SK-N-SH treated with all-trans-retinoic acid at 6 μM for 48 hours (cell line): ENCODE measurements around the gene IQCH.

ENCODE experiments used
- CSDC2 ChIP-seq: fragments of 250-450 bp; sonication (Bioruptor Pico); IDR thresholded peaks from 2 replicates; pipeline ENCODE4 v1.5.0; 2020; ENCODE audit warnings: mild to moderate bottlenecking, moderate library complexity
- GLIS3 ChIP-seq: fragments of 250-450 bp; sonication (Bioruptor Pico); IDR thresholded peaks from 2 replicates; pipeline ENCODE4 v1.5.0; 2020; ENCODE audit warnings: mild to moderate bottlenecking, moderate library complexity
- OSR1 ChIP-seq: fragments of 250-450 bp; sonication (Bioruptor Pico); IDR thresholded peaks from 2 replicates; pipeline ENCODE4 v1.8.0; 2022; ENCODE audit warnings: moderate library complexity, mild to moderate bottlenecking, inconsistent platforms
- RARB ChIP-seq: fragments of 250-450 bp; sonication (Bioruptor Pico); IDR thresholded peaks from 2 replicates; pipeline ENCODE4 v1.8.0; 2021; ENCODE audit warnings: mild to moderate bottlenecking, moderate library complexity
- SNAI2 ChIP-seq: fragments of 250-450 bp; sonication (Bioruptor Pico); IDR thresholded peaks from 2 replicates; pipeline ENCODE4 v1.5.0; 2020; ENCODE audit warnings: mild to moderate bottlenecking, moderate library complexity
- ZC3H10 ChIP-seq: fragments of 250-450 bp; sonication (Bioruptor Pico); IDR thresholded peaks from 2 replicates; pipeline ENCODE4 v1.5.1; 2021; ENCODE audit warnings: mild to moderate bottlenecking, moderate library complexity

GRCh38 chr15:67508407-67508806, 253.8 kb downstream of the IQCH start:
- no peak for TF ChIP-seq CSDC2 (CRISPR knock-in tag)
- no peak for TF ChIP-seq SNAI2 (CRISPR knock-in tag)
- no peak for TF ChIP-seq ZC3H10 (CRISPR knock-in tag)
- no peak for TF ChIP-seq GLIS3
- TF ChIP-seq OSR1 (CRISPR knock-in tag), result no peak
- no peak for TF ChIP-seq RARB (CRISPR knock-in tag)
